HG03521 (cell line): Measurements from ENCODE around the gene FN1.
"Not testable (repeated sequence)": the region's sequence is repeated elsewhere in the genome, so short reads cannot be mapped to it uniquely, and the experiment has no call there.

Experiments used
- ATAC-seq: cut with Tn5 transposase; IDR thresholded peaks from one replicate; pipeline ENCODE4 v1.9.1; 2021; ENCODE audit warnings: mild to moderate bottlenecking, moderate library complexity; ENCODE audit not compliant: unreplicated experiment

The FN1 gene

DNA sequence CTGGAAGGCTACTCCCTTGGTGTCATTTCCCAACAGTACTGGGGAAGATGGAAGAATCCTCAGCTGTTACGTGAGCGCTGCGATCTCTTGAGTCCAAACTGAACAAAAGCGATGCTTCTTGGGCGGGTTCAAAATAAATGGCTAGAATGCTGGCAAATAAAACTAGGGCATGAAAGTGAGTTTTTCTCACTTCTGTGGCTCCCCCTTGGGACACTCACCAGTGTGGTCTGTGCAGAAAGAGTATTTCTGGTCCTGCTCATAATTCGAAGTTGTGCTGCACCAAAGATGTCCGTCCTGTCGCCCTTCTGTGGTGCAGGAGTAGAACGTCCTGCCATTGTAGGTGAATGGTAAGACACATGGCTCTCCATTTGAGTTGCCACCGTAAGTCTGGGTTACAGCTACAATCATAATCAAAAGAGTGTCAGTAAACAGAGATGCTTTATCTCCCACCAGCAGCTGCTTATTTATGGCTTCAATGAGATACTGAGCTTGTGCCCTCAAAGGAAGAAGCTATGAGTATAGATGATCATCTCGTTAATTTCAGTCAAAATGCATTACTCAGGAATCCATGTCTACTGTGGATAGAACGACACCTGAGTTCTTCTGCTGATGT is 11.8 kb downstream of the FN1 start:
- ATAC-seq, result no peak

DNA sequence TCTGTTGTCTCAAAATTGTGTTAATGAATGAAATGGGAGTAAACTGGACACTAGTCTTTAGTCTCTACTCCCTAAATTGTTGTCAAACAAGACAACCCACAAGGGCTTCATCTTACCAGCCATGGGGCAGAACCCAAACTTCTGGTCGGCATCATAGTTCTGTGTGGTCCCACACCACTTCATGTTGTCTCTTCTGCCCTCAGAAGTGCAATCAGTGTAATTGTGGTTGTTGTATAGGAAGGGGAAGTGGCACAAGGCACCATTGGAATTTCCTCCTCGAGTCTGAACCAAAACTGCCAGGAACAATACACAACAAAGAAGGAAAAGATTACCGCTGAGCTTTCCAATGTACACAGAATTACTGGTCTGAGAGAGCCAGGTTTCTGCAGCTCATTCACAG is 12.6 kb downstream of the FN1 start:
- no peak for ATAC-seq

GRCh38 chr2:215422676-215423075 is 13.2 kb downstream of the FN1 start:
- ATAC-seq, result no peak

DNA sequence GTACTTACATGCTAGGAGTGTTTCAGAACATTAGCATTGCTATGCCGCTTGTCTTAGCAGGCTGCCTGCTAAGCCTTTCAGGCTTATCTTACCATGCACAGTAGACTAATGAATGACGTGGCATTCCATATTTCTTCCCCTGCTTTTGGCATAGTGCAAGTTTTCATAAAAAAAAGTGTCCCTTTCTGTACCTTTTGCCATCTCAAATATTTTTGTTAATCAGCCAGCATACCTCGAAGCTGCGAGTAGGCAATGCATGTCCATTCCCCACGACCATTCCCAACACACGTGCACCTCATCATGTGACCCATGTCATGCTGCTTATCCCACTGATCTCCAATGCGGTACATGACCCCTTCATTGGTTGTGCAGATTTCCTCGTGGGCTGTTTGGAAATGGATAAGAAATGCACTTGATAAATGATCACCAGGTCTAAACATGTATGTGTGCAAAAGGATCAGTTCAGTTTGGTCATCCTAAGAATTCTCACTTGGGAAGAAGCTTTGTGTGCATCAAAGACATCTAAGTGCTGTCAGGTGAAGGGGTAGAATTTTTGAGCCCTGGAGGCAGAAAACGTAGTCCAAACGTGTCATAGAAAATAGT is 13.9 kb downstream of the FN1 start:
- no peak for ATAC-seq

GRCh38 chr2:215420471-215420935 is 15.4 kb downstream of the FN1 start:
- no peak for ATAC-seq

GRCh38 chr2:215419769-215420470 is 15.9 kb downstream of the FN1 start:
- no peak for ATAC-seq

DNA sequence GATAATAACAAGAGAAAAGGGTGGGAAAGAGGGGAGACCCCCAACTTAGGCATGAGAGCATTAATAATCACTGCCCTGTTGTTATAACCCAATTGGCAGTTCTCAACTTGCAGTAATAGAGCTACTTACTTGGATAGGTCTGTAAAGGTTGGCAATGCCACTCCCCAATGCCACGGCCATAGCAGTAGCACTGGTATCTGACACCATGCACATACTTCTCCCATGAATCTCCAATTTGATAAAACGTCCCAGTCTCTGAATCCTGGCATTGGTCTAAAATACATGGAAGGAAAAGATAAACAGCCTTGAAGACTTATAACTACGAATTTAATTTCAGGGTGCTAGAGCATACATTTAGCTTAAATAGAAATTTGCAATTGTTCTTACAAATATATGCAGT is 16.8 kb downstream of the FN1 start:
- ATAC-seq, result no peak

- no peak for ATAC-seq
These were observed 17.6 kb downstream of the FN1 start for GRCh38 chr2:215418064-215418963.

- no peak for ATAC-seq
These were observed 18.4 kb downstream of the FN1 start for GRCh38 chr2:215417400-215417951.

- ATAC-seq, result no peak
These were observed 19.2 kb downstream of the FN1 start for GRCh38 chr2:215416656-215417055.

DNA sequence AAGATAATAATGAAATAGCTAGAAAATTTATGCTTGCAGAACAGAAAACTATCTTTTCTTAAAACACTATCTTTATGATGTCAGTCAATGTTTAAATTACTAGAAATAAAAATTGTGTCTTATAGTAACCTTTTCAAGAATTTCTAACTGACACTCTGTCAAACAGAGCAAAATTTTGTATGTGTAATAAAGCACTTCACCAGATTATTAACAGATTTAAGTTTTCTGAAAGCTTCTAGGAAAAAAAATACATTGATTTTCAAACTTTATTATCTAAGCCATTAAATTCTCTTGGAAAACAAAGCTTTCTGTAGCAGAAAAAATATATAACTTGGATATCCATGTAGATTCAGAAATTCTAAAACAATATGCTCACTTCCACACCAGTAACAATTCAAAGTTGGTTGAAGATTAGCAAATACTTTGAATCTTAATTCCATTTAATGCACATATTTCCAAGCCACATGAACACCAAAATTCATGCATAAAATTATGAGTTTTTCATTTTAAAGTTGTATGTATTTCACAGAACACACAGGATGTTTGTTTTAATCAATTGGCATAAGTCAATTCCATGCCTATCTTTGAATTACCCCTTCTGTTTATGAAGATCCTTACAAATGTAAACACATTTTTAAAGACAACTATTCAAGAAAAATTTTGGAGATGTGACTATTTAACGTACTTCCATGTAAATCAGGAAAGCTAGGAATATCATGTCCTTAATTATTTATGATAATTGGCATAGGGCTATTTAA is 19.9 kb downstream of the FN1 start:
- no peak for ATAC-seq

DNA sequence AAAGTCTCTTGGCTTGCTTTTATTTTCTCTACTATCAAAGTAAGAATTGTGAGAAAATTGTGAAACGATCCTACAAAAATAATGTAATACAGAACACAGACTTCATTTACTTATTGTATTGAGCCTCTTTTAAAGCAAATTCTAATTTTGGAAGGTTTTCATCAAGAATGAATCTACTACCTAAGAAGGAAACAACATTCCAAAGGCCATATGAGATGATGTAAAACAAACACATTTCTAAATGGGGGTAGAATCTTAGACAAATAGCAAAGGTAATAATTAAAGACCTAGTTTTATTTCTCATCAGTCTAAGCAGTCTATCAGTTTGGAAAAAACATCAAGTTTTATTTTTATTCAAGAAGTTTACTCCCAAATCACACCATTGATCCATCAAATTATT is 20.6 kb downstream of the FN1 start:
- ATAC-seq, result no peak

- no peak for ATAC-seq
These were observed 21.2 kb downstream of the FN1 start for GRCh38 chr2:215414674-215415073.

DNA sequence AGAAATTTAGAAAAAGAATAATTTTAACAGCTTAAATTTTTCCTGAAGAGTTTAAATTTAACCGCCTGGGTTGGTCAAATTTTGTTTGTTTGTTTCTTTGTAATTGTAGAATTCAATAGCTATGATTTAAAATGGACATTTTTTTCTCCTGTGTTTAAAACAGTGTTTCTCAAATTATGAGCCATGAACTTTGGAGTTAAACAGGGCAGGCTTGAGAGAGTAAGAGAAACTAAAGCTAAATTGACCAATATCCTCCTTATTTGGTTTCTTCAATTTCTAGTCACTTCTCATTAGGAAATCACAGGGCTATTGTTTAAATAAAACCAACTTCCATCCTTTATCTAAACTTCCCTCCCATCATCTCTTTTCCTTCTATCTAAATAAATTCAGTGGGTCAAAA is 21.9 kb downstream of the FN1 start:
- no peak for ATAC-seq

GRCh38 chr2:215413484-215413777 is 22.4 kb downstream of the FN1 start:
- ATAC-seq, result no peak

GRCh38 chr2:215411941-215412743 is 23.7 kb downstream of the FN1 start:
- ATAC-seq, result no peak

DNA sequence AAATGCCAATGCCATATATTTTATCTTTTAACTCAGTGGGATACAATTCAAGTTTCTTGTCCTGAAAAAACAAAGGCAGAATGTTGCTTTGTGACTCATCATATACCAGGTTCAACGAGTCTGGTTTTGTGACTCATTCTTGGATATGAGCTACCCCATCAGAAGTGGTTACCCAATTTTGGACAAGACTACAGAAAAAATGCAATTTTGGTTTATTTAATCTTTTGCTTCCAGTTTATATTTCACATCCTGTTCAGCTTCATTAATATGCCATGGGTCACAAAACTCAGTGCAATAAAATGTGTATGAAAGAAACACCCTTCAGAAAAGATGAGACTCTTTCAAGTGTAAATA is 25.0 kb downstream of the FN1 start:
- no peak for ATAC-seq

DNA sequence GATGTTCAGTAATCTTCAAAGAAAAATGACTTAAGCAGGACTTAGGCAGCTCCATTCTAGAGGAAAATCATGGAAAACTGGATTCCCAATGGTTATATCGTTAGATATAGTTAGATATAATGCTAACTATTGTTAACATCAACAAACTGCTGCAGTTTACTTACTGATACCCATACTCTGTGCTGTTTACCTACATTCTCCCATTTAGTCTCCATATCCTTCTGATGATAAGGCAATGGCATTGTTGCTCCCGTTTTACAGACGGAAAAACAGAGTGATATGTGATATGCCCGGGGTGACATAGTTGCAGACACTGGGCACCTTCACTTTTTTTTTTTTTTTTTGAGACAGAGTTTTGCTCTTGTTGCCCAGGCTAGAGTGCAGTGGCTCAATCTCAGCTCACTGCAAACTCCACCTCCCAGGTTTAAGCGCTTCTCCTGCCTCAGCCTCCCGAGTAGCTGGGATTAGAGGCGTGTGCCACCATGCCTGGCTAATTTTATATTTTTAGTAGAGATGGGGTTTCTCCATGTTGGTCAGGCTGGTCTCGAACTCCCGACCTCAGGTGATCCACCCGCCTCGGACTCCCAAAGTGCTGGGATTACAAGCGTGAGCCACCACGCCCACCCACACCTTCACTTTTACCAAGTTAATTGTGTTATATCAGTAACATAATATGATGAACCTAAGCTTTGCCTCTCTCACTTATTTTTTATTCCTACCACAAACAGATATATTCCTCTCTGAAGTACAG is 25.5 kb downstream of the FN1 start:
- not testable (repeated sequence) for ATAC-seq
